HG03095 (cell line): ENCODE measurements around the gene GPC6.
"Not testable (repeated sequence)": the region's sequence is repeated elsewhere in the genome, so short reads cannot be mapped to it uniquely, and the experiment has no call there.

Experiments used
- ATAC-seq: cut with Tn5 transposase; IDR thresholded peaks from one replicate; pipeline ENCODE4 v1.9.1; 2021; ENCODE audit warnings: moderate library complexity; ENCODE audit not compliant: unreplicated experiment

The GPC6 gene

GRCh38 chr13:93316841-93317240, 90.2 kb downstream of the GPC6 start:
- ATAC-seq: no peak

DNA sequence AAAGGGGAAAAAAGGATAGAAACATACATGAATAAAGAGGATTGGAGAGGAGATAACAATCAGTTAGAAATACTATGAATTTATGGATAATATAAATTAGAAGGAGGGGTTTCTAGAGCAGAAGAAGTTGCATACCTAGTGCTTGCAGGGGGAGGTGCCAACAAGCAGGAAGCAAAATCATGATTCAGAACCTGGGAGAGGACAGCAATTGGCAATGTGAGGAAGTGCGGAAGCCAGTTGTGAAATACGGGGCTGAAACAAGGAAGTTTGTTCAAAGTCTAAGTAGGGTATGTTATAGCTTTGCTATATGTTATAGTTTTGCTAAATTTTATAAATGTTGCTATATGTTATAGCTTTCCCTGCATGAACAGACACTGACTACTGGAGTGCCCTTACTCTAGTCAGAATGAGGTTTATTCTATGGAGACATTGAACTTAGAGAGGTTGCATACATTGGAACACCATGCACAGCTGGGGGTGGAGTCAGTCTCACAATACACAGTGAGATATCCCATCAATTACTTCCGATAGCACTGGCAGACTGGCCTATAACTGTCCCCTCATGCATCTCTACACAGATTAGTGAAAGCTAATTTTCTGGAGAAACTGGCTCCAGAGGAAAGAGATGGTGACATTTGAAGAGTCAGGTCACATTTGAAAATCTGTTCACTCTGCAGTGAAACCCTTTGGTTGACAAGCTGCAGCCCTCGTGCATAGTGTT, 92.1 kb downstream of the GPC6 start:
- no peak for ATAC-seq

- no peak for ATAC-seq
Observed at GRCh38 chr13:93320942-93321341, 94.3 kb downstream of the GPC6 start.

- ATAC-seq: not testable (repeated sequence)
Observed at GRCh38 chr13:93323880-93324279, 97.3 kb downstream of the GPC6 start.

DNA sequence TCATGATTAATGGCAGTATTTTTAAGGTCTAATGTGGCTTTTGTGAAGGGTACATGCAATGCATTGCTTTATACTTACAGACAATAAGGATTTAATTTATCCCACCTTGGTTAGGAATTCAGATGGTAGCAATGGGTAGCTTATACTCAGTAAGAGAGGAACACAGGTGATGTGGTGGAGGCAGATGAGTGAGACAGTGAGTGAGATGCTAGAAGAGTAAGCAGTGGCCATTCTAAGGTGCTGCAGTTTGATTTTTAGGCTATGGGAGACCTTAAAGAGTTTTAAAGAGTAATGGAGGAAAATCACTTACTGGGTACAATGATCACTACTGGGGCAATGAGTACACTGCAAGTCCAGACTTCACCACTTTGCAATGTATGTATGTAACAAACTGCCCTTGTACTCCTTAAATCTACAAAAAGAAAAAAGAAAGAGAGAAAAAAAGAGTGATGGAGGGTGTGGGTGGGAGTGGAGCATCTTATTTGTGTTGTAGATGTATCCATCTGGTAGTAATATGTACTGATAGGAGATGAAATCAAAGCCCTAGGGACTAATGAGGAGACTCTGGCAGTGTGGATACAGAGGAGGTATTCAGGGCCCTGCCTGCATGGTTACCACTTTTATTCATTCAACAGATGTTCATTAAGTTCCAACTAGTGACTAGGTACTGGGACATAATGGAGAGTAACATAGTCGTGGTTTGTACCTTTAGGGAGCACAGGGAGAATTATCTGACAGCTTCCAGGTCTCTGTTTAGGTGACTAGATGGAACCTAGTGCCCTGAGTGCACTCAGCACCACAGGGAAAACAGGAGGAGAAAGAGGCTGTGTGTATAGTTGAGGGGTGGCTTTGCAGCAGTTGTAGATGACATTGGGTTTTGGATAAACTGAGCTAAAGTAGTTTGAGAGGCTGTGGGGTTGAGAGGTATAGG, 99.0 kb downstream of the GPC6 start:
- no peak for ATAC-seq

- ATAC-seq: no peak
Observed at GRCh38 chr13:93326234-93326811, 99.7 kb downstream of the GPC6 start.

GRCh38 chr13:93328943-93329342, 102.3 kb downstream of the GPC6 start:
- no peak for ATAC-seq

DNA sequence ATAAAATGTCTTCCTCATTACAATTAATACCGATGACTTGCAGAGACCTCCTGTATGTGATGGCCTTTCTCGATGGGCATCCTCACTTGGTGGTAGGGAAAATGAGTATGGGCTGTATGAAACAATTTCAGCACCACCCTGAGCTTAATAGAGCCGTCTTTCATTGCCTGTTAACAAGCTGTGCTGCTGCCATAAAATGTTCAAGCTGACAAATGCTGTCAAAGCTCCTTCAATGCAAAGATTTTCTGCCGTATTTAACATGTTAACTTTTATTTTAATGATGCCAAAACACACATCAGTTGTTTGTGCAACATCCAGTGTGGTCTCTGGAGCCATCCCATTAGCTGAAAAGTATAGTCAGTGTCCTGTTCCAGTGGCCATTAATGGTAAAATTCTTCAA, 110.1 kb downstream of the GPC6 start:
- no peak for ATAC-seq

GRCh38 chr13:93338030-93338429, 111.4 kb downstream of the GPC6 start:
- ATAC-seq: no peak

DNA sequence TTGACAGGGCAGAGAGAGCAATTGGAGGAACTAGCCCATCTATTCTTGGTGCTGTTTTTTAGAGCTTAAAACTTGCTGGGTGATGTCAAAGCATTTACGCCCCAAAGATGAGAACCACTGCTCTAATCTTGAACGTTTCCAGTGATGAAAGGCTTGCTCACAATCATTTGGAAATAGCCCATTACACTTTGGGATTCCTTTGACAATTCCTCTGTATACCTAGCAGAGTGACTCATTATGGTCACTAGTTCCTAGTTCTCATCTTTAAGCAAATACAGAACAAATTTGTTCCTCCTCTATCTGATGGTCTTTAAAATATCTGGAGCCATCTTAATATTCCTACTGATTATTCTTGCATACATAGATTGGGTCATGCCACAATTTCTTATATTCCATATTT, 112.3 kb downstream of the GPC6 start:
- no peak for ATAC-seq

GRCh38 chr13:93339550-93339949, 112.9 kb downstream of the GPC6 start:
- ATAC-seq: no peak

DNA sequence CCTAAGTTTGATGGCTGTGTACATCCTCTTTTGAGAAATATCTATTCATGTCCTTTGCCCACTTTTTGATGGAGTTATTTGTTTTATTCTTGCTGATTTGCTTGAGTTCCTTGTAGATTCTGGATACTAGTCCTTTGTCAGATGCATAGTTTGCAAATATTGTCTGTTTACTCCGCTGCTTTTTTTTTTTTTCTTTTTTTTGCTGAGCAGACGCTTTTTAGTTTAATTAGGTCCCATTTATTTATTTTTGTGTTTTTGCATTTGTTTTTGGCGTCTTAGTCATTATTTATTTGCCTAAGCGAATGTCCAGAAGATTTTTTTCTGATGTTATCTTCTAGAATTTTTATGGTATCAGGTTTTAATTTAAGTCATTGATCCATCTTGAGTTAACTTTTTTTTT, 114.9 kb downstream of the GPC6 start:
- ATAC-seq: no peak

- ATAC-seq: no peak
Observed at GRCh38 chr13:93343097-93343496, 116.5 kb downstream of the GPC6 start.

DNA sequence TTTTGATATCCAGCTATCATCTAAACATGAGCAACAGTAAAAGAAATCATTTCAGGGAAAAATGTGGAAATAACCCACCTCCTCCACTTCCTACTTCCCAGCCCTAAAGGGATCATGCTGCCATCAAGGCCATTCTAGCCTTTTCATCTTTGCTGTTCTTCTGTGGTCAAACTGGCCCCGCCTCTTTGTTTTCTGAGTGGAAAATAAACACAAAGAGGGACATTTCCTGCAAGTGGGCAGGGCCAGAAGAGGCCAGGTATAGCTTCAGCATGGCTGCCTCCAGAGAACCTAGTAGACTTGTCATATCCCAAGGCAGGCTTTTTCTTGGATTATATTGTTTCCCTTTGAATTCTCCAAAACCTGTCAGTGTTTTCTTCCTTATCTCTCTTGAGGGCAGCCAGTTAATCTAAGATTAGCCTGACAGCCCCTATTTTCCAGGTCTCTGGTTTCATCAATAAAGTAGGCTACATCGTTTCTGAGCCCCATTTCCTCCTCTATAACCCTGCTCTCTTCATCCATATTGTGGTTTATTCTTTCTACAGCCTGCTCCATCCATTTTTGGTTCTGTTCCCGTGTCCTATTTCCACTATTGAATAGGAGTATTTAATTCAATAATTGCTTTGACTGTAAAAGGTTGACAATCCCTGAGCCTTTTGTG, 117.6 kb downstream of the GPC6 start:
- ATAC-seq: no peak

- ATAC-seq: no peak
Observed at GRCh38 chr13:93345024-93345423, 118.4 kb downstream of the GPC6 start.

DNA sequence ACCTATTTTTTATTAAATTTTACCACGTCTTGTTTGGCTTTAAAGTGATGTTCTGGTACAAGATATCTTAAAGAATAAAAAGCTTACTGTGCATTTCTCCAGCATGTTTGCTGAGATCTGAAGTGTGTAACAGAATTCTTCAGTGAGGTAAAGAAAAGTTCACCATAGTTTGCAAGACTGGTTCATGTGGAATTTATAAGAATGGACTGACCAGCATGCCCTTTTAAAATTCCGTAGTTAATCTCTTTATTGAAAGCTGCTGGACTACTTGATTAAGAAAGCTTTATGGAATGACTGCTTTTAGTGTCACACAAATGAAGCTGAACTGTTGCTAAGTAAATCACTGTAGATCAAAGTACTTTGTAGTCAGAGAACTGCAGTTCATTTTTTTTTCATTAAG, 119.2 kb downstream of the GPC6 start:
- ATAC-seq: no peak

GRCh38 chr13:93352616-93353015, 126.0 kb downstream of the GPC6 start:
- no peak for ATAC-seq

GRCh38 chr13:93355094-93355493, 128.5 kb downstream of the GPC6 start:
- no peak for ATAC-seq

DNA sequence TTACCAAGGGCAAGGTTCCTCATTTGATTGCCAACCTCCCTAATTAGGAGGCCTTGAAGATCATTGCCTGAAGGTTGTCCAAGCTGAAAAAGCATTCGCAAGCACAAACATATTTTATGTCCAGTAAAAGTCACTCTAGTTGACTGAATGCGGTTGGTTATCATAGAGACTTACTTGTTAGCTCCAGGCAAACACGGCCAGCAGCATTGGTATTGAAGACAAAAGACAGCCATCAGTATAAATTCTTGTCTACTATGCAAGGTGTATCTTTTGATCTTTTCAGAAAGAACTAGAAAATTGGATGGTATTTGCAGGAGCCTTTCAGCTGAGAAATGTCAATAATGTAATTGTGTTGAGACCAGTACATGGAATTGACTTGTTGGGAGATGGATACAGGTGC, 129.9 kb downstream of the GPC6 start:
- ATAC-seq: no peak

- no peak for ATAC-seq
Observed at GRCh38 chr13:93360021-93360420, 133.4 kb downstream of the GPC6 start.

- ATAC-seq: no peak
Observed at GRCh38 chr13:93361703-93362102, 135.1 kb downstream of the GPC6 start.
